PC-3 (cell line): ENCODE measurements around the gene NDUFB3. TPM values are rescaled to one million over a fixed set of nuclear protein-coding genes. Genes with fewer than 3 reads are reported as not detected.

Experiments
- ATAC-seq: fragments of 200-7000 bp; cut with Tn5 transposase; 2 replicates; pipeline ENCODE4 v1.9.1; 2020; ENCODE audit warnings: mild to moderate bottlenecking, moderate library complexity
- BruUV-seq: library from RNA; stranded (reverse); fragments of 400-500 nt; replicated peaks from 2 replicates; lab custom pipeline; 2021; lab: Mats Ljungman, UMichigan
- CTCF ChIA-PET: fragments of 300-600 bp; sonication (Branson Sonifier 250); formaldehyde crosslinking; loops from one replicate; lab custom pipeline; 2022; ENCODE audit warnings: antibody characterized with exemption; lab: Charles Lee
- POLR2A ChIA-PET: fragments of 300-600 bp; sonication (Branson Sonifier 250); formaldehyde crosslinking; loops from one replicate; lab custom pipeline; 2022; ENCODE audit warnings: antibody characterized with exemption; ENCODE audit not compliant: unreplicated experiment; lab: Charles Lee
- DNase-seq: peaks from one replicate; pipeline ENCODE4 v3.0.0-alpha.2; 2015
- H2AFZ ChIP-seq: fragments of 300-600 bp; sonication (generic); 2 replicates; pipeline ENCODE4 v1.6.0; 2016; ENCODE audit warnings: antibody characterized with exemption, low read length
- H3F3A ChIP-seq: fragments of 300-600 bp; sonication (generic); one replicate; pipeline ENCODE4 v1.6.0; 2017; ENCODE audit warnings: antibody characterized with exemption, low read length, control low read depth, mild to moderate bottlenecking; ENCODE audit not compliant: unreplicated experiment
- H3K27ac ChIP-seq: fragments of 300-600 bp; sonication (generic); 2 replicates; pipeline ENCODE4 v1.5.1; 2016; ENCODE audit warnings: mild to moderate bottlenecking, low read length
- H3K27me3 ChIP-seq: fragments of 300-600 bp; sonication (generic); 2 replicates; pipeline ENCODE4 v1.6.1; 2016; ENCODE audit warnings: low read length, mixed read lengths
- H3K36me3 ChIP-seq: fragments of 300-600 bp; sonication (generic); 2 replicates; pipeline ENCODE4 v1.6.1; 2016; ENCODE audit warnings: low read depth, mixed run types, low read length, mixed read lengths
- H3K4me1 ChIP-seq: fragments of 300-600 bp; sonication (generic); 2 replicates; pipeline ENCODE4 v1.5.1; 2016; ENCODE audit warnings: low read length; ENCODE audit not compliant: insufficient read depth
- H3K4me2 ChIP-seq: fragments of 300-600 bp; sonication (generic); 2 replicates; pipeline ENCODE4 v1.6.0; 2016; ENCODE audit warnings: low read length
- H3K4me3 ChIP-seq: fragments of 300-600 bp; sonication (generic); 2 replicates; pipeline ENCODE4 v1.5.1; 2016; ENCODE audit warnings: mild to moderate bottlenecking, low read length, mixed read lengths
- H3K79me2 ChIP-seq: fragments of 300-600 bp; sonication (generic); 2 replicates; pipeline ENCODE4 v1.6.1; 2017; ENCODE audit warnings: low read length, mixed read lengths
- H3K9ac ChIP-seq: fragments of 300-600 bp; sonication (generic); 2 replicates; pipeline ENCODE4 v1.6.0; 2016; ENCODE audit warnings: mild to moderate bottlenecking, low read length
- H3K9me2 ChIP-seq: fragments of 300-600 bp; sonication (generic); replicated peaks from 2 replicates; pipeline ENCODE4 v1.6.1; 2016; ENCODE audit warnings: mixed run types, low read length, mixed read lengths
- H3K9me3 ChIP-seq: fragments of 300-600 bp; sonication (generic); 2 replicates; pipeline ENCODE4 v1.6.1; 2016; ENCODE audit warnings: low read length, mixed read lengths
- H4K20me1 ChIP-seq: fragments of 300-600 bp; sonication (generic); 2 replicates; pipeline ENCODE4 v1.6.1; 2016; ENCODE audit warnings: low read length, mixed read lengths
- EZH2 ChIP-seq: fragments of 300-600 bp; sonication (generic); IDR thresholded peaks from one replicate; pipeline ENCODE4 v1.6.1; 2017; ENCODE audit warnings: antibody characterized with exemption, mild to moderate bottlenecking, low read length; ENCODE audit not compliant: unreplicated experiment
- EZH2phosphoT487 ChIP-seq: fragments of 300-600 bp; sonication (generic); IDR thresholded peaks from 2 replicates; pipeline ENCODE4 v1.6.1; 2018; ENCODE audit warnings: mild to moderate bottlenecking, antibody characterized with exemption, low read length, borderline replicate concordance
- intact Hi-C: fragments of 100-400 bp; cut with micrococcal nuclease; formaldehyde crosslinking; loops from 2 replicates; pipeline ENCODE4 v1.9.0; 2023
- total RNA-seq: library from RNA; depleted of rRNA; stranded (reverse); fragments of >200 nt; gene quantifications from 2 replicates; pipeline ENCODE4 v1.2.3, GENCODE V29; 2014
- TF ChIP-seq, protein P1 (sequence below): fragments of 300-600 bp; sonication (generic); conservative IDR thresholded peaks from 2 replicates; pipeline ENCODE4 v1.5.1; 2017; ENCODE audit warnings: antibody characterized with exemption, low read depth, mild to moderate bottlenecking, low read length

The NDUFB3 gene
- total RNA-seq, 1 experiment from 2014 or later: 176 TPM

DNA sequence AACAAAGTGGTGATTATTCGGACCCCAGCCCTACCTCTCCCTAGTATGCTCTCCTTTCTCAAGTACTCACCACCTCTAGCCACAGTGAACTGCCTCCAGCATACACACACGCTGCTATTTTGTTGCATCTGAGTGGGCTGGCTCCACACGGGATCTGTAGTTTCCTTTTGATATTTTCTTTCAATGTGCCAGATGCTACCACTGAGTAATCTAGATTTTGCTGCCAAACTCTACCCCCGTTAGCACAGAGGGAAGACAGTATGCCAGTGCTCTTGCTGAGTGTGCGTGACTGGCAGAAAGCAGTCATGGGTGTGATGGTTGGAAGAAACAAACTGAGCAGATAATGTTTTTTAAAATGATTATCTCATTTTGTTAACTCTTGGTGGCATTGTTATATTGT, 55.8 kb downstream of the NDUFB3 start:
- ATAC-seq (no peak), DNase-seq (no peak)
- Histone ChIP-seq H3K36me3 (no peaks in the 10 kb centered on the region), H3K9me3 (no peaks in the 10 kb centered on the region), H3K4me1 (peaks cover 27% of the 10 kb centered on the region), H3K27me3 (no peaks in the 10 kb centered on the region), H3K4me3 (no peak overlapping the region), H4K20me1 (no peaks in the 10 kb centered on the region), H3K4me2 (no peak overlapping the region), H3K9ac (no peak overlapping the region), H3F3A (no peaks in the 10 kb centered on the region), H2AFZ (no peak overlapping the region), H3K9me2 (no peaks in the 10 kb centered on the region), H3K27ac (no peak overlapping the region), H3K79me2 (peaks cover 87% of the 10 kb centered on the region)
- ChIA-PET POLR2A (no interaction called here), CTCF (no interaction called here)
- intact Hi-C loops: no loop called here
- TF ChIP-seq, protein P1, sequence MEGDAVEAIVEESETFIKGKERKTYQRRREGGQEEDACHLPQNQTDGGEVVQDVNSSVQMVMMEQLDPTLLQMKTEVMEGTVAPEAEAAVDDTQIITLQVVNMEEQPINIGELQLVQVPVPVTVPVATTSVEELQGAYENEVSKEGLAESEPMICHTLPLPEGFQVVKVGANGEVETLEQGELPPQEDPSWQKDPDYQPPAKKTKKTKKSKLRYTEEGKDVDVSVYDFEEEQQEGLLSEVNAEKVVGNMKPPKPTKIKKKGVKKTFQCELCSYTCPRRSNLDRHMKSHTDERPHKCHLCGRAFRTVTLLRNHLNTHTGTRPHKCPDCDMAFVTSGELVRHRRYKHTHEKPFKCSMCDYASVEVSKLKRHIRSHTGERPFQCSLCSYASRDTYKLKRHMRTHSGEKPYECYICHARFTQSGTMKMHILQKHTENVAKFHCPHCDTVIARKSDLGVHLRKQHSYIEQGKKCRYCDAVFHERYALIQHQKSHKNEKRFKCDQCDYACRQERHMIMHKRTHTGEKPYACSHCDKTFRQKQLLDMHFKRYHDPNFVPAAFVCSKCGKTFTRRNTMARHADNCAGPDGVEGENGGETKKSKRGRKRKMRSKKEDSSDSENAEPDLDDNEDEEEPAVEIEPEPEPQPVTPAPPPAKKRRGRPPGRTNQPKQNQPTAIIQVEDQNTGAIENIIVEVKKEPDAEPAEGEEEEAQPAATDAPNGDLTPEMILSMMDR: no peak
- TF ChIP-seq EZH2: no peak
- no peak for TF ChIP-seq EZH2phosphoT487
- no TSS peak for BruUV-seq

GRCh38 chr2:201128033-201128432, 56.2 kb downstream of the NDUFB3 start:
- Histone ChIP-seq H3K9ac (no peak overlapping the region), H3K4me3 (no peak overlapping the region), H4K20me1 (no peaks in the 10 kb centered on the region), H3K27ac (no peak overlapping the region), H3K27me3 (no peaks in the 10 kb centered on the region), H3K4me1 (peaks cover 27% of the 10 kb centered on the region), H3K36me3 (peaks cover 5% of the 10 kb centered on the region; the same call in 1 of the 2 replicates), H2AFZ (no peak overlapping the region), H3K4me2 (no peak overlapping the region), H3K79me2 (peaks cover 87% of the 10 kb centered on the region), H3F3A (no peaks in the 10 kb centered on the region), H3K9me3 (no peaks in the 10 kb centered on the region), H3K9me2 (no peaks in the 10 kb centered on the region)
- no peak for DNase-seq
- ChIA-PET CTCF (no interaction called here), POLR2A (no interaction called here)
- intact Hi-C loops: no loop called here
- ATAC-seq: no peak
- TF ChIP-seq EZH2phosphoT487: no peak
- TF ChIP-seq, protein P1: no peak
- TF ChIP-seq EZH2: no peak
- no TSS peak for BruUV-seq

DNA sequence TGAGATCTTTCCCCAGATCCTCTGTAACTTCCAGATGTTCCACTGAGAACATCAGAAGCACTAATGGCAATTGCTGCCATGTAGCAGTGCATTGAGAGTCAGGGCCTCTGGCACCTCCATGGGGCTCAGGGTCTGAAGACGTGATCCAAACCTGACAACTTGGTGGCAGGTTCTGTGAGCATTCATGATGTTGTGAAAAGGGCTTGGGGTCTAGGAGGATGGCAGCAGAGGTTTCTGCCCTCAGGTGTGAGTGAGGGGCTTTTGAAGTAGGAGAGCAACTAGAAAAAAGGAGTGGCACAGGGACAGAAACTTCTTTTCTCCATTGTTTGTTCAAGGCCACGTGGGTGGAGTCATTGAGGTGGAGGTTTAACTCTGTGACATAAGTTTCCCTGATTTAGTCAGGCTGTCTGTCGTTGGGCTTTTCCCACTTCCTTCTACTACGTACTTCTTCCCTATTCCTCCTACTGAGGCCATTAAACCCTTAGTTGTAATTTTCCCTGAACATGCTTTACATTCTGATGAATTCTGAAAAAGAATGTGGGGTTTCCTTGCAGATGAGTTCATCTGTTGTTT, 57.2 kb downstream of the NDUFB3 start:
- peak; percentile 48 for DNase-seq
- no peaks in the 10 kb centered on the region for H3F3A ChIP-seq

More for the DNA sequence above, 57.2 kb downstream of the NDUFB3 start:
- H3K9me2 ChIP-seq: no peaks in the 10 kb centered on the region
- no peaks in the 10 kb centered on the region for H3K9me3 ChIP-seq
- peaks cover 8% of the 10 kb centered on the region; the same call in 1 of the 2 replicates for H3K36me3 ChIP-seq
- H3K4me2 ChIP-seq: peak overlapping the region; percentile 23
- intact Hi-C loops: no loop called here
- H3K79me2 ChIP-seq: peaks cover 81% of the 10 kb centered on the region
- POLR2A ChIA-PET: no interaction called here
- H3K27ac ChIP-seq: peak overlapping the region; percentile 64
- H2AFZ ChIP-seq: no peak overlapping the region
- TF ChIP-seq EZH2: no peak
- TF ChIP-seq, protein P1: no peak
- TF ChIP-seq EZH2phosphoT487: no peak
- CTCF ChIA-PET: no interaction called here
- peak overlapping the region; percentile 11 for H3K9ac ChIP-seq
- ATAC-seq: peak; percentile 19; the same call in 1 of the 2 replicates
- BruUV-seq: no TSS peak
- H3K4me1 ChIP-seq: peaks cover 27% of the 10 kb centered on the region
- no peaks in the 10 kb centered on the region for H4K20me1 ChIP-seq
- no peak overlapping the region for H3K4me3 ChIP-seq
- no peaks in the 10 kb centered on the region for H3K27me3 ChIP-seq
